ENCODE measurements around the gene RPL10A.
"Not testable (repeated sequence)": the region's sequence is repeated elsewhere in the genome, so short reads cannot be mapped to it uniquely, and the experiment has no call there.

RPL10A gene

DNA sequence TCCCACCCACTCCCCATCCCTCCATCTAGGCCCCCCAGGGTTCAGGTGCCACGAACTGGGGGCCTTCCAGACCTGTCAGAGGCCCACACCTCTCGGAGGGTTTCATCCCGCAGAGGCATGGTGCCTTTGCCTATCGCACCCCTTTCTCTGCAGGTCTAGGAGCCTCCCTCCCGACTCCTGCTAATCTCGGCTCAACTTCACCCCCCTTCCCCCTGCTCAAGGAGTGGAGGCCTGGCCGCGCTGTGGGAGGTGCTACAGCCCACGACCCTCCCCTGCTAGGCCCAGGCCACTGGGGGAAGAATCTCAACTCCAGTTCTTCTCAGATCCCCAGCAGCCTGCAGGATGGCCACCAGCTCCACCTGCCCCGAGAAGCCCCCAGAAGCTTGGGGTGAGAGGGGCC lies 44.5 kb downstream of the RPL10A start, which contains the start of gene TULP1:
TULP1 (minus strand) TSS at position 157 of the 400 bp plus-strand sequence; CDS start at position 119, 38 bp downstream.
- TF ChIP-seq, protein P1, sequence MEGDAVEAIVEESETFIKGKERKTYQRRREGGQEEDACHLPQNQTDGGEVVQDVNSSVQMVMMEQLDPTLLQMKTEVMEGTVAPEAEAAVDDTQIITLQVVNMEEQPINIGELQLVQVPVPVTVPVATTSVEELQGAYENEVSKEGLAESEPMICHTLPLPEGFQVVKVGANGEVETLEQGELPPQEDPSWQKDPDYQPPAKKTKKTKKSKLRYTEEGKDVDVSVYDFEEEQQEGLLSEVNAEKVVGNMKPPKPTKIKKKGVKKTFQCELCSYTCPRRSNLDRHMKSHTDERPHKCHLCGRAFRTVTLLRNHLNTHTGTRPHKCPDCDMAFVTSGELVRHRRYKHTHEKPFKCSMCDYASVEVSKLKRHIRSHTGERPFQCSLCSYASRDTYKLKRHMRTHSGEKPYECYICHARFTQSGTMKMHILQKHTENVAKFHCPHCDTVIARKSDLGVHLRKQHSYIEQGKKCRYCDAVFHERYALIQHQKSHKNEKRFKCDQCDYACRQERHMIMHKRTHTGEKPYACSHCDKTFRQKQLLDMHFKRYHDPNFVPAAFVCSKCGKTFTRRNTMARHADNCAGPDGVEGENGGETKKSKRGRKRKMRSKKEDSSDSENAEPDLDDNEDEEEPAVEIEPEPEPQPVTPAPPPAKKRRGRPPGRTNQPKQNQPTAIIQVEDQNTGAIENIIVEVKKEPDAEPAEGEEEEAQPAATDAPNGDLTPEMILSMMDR (IDR thresholded peaks at IDR 0.05; ENCODE audit: borderline replicate concordance, insufficient read depth, low read depth, low read length): no peak
- H3K4me3 ChIP-seq (ENCODE audit: low read depth, low read length): no peak within 1 kb of the TSS

DNA sequence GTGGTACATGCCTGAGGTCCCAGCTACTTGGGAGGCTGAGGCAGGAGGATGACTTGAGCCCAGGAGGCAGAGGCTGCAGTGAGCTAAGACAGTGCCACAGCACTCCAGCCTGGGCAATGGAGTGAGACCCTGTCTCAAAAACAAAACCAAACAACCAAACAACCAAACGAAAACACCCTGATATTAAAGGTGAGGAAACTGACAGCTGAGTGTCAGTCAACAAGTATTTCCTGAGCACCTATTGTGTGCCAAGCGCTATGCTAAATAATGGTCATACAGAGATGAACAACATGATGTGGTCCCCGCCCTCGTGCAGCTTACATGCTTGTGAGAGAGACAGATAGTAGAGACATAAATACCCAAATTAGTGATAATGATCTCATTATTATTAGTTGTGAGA lies 46.4 kb downstream of the RPL10A start:
- TF ChIP-seq, protein P1 (IDR thresholded peaks at IDR 0.05; ENCODE audit: borderline replicate concordance, insufficient read depth, low read depth, low read length): no peak
- H3K4me3 ChIP-seq (ENCODE audit: low read depth, low read length): no peak overlapping the region

DNA sequence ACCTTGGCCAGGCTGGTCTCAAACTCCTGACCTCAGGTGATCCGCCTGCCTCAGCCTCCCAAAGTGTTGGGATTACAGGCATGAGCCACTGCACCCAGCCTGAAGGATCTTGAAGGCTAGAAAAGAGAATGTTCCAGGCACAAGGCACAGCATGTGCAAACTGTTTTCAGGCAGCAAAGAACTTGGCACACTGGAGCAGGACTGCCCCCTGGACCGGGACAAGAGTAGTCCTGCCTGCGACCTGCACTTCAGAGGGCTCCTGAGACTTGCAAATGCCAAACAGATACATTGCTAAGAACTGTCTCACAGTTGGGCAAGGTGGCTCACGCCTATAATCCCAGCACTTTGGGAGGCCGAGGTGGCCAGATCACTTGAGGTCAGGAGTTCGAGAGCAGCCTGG lies 47.7 kb downstream of the RPL10A start:
- not testable (repeated sequence) for H3K4me3 ChIP-seq (ENCODE audit: low read depth, low read length)

GRCh38 chr6:35516712-35517111 lies 48.5 kb downstream of the RPL10A start:
- TF ChIP-seq, protein P1 (IDR thresholded peaks at IDR 0.05; ENCODE audit: borderline replicate concordance, insufficient read depth, low read depth, low read length): no peak
- H3K4me3 ChIP-seq (ENCODE audit: low read depth, low read length): no peak overlapping the region

DNA sequence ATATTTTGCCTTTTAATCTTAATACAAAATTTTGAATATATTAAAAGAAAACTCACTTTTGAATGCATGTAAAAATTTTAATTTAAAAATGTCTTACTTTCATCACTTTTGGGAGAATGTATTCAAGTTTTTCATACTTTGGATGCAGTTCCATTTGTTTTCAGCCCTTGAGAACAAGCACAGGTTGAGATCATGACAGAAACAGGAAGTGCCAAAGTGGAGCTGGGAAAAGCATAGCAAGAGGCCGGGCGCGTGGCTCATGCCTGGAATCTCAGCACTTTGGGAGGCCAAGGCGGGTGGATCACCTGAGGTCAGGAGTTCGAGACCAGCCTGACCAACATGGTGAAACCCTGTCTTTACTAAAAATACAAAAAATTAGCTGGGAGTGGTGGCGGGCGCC lies 49.8 kb downstream of the RPL10A start:
- not testable (repeated sequence) for H3K4me3 ChIP-seq (ENCODE audit: low read depth, low read length)

- TF ChIP-seq, protein P1 (IDR thresholded peaks at IDR 0.05; ENCODE audit: borderline replicate concordance, insufficient read depth, low read depth, low read length): no peak
Observed at GRCh38 chr6:35518566-35519312, 50.5 kb downstream of the RPL10A start.

GRCh38 chr6:35519313-35520015 lies 51.3 kb downstream of the RPL10A start:
- TF ChIP-seq, protein P1 (IDR thresholded peaks at IDR 0.05; ENCODE audit: borderline replicate concordance, insufficient read depth, low read depth, low read length): no peak

More at GRCh38 chr6:35518566-35519312, 50.5 kb downstream of the RPL10A start:
- H3K4me3 ChIP-seq (ENCODE audit: low read depth, low read length): no peak overlapping the region

More at GRCh38 chr6:35519313-35520015, 51.3 kb downstream of the RPL10A start:
- no peak overlapping the region for H3K4me3 ChIP-seq (ENCODE audit: low read depth, low read length)
